WI38 (cell line): ENCODE data around the gene ELL.

Source experiments
- H3K4me3 ChIP-seq: 2 replicates; pipeline ENCODE4 v1.5.1; 2011; ENCODE audit warnings: low read depth, mild to moderate bottlenecking, control low read depth, low read length
- TF ChIP-seq, protein P1 (sequence below): IDR thresholded peaks from 2 replicates; pipeline ENCODE4 v1.5.1; 2012; ENCODE audit warnings: low read depth, mild to moderate bottlenecking, control low read depth, low read length

ELL gene

DNA sequence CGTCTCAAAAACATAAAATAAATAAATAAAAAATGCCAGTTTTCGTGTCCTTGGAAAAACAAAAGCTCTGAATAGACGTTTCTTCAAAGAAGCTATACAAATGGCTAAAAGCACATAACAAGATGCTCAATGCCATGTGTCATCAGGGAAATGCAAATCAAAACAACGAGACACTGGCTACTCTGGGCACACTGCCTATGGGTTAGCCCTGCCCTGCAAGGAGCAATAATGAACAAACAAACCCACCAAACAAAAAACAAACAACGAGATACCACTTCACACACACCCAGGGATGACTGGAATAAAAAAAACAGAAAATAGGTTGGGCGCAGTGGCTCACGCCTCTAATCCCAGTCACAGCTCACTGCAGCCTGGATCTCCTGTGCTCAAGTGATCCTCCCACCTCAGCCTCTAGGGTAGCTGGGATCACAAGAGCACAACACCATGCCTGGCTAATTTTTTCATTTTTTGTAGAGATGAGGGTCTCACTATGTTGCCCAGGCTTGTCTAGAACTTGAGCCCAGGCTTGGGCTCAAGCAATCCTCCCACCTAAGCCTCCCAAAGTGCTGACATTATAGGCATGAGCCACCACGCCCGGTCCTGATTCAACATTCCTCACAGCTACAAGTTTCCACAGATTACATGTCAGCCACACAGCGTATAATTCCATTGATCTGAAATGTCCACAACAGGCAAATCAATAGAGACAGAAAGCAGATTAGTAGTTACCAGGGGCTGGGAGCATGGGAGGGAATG, 68.4 kb downstream of the ELL start:
- TF ChIP-seq, protein P1, sequence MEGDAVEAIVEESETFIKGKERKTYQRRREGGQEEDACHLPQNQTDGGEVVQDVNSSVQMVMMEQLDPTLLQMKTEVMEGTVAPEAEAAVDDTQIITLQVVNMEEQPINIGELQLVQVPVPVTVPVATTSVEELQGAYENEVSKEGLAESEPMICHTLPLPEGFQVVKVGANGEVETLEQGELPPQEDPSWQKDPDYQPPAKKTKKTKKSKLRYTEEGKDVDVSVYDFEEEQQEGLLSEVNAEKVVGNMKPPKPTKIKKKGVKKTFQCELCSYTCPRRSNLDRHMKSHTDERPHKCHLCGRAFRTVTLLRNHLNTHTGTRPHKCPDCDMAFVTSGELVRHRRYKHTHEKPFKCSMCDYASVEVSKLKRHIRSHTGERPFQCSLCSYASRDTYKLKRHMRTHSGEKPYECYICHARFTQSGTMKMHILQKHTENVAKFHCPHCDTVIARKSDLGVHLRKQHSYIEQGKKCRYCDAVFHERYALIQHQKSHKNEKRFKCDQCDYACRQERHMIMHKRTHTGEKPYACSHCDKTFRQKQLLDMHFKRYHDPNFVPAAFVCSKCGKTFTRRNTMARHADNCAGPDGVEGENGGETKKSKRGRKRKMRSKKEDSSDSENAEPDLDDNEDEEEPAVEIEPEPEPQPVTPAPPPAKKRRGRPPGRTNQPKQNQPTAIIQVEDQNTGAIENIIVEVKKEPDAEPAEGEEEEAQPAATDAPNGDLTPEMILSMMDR: no peak
- no peak overlapping the region for H3K4me3 ChIP-seq

DNA sequence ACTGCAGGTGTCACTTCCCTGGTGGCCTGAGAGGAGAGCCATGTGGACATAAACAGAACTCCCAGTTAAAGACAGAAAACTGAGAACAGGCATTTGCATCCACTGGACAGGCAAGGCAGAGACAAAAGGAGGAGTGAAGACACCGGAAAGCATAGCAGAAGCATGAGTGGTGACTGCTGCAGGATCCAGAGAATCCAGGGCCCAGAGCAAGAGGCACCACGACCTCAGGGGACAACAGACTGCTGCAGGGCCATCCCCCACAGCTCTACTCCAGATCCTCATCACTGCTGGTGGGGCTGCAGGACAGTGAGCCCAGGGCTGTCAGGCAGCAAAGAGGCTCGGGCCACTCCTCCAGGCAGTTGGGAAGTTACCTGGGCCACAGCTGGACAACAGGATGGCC, 69.5 kb downstream of the ELL start:
- no peak overlapping the region for H3K4me3 ChIP-seq
- TF ChIP-seq, protein P1: no peak

- no peak overlapping the region for H3K4me3 ChIP-seq
- TF ChIP-seq, protein P1: peak; percentile 96
Measured at GRCh38 chr19:18450931-18451836, 70.7 kb downstream of the ELL start.

DNA sequence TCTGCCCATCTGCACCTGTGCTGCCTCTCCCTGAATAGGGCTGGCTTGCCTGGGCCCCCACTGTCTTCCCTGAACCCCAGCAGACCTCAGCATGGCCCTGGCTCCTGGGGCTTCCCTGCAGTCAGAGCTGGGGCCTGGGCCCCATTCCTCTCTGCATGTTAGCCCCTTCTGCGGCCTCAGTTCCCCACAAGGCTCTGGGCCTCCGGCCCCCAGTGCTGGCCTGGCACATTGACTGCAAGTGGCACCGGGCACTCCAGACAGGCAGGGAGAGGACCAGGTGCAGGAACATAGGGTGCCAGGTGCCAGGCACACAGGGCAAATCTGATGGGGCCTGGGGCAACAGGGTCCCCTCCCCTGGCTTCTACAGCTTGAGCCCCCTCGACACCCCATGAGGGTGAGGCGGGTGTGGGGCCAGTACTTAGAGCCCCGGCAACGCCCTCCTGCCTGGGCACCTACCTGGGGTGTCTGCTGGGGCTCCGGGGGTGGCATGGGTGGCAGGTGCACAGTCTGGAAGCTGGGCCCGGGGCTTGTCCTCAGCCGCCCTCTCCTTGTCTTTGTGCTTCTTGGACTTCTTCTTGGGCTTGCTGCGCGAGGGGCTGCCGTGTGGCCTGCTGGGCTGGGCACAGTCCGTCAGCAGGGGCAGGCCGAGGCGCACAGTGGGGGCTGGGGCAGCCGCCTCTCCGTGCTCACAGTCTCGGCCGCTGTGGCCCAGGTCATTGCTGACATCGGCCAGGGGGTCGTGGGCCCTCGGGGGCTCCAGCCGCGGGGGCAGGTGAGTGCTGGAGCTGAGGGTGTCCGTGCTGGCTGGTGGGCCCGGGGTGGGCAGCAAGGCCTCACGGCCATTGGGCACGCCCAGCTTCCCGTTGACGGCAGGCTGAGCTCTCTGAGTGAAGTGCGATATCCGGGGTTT, 71.6 kb downstream of the ELL start:
- no peak overlapping the region for H3K4me3 ChIP-seq
- TF ChIP-seq, protein P1: no peak

GRCh38 chr19:18449552-18449951, 72.3 kb downstream of the ELL start:
- TF ChIP-seq, protein P1: no peak

GRCh38 chr19:18446811-18447359, 75.0 kb downstream of the ELL start:
- TF ChIP-seq, protein P1: no peak
- H3K4me3 ChIP-seq: no peak overlapping the region

More at GRCh38 chr19:18449552-18449951, 72.3 kb downstream of the ELL start:
- no peak overlapping the region for H3K4me3 ChIP-seq
